AG20443 (cell line): Measurements from ENCODE around the gene HDLBP.

Experiments used
- DNase-seq: peaks from one replicate; pipeline ENCODE4 v3.0.0; 2012; ENCODE audit warnings: low spot score, mixed read lengths

The HDLBP gene, protein sequence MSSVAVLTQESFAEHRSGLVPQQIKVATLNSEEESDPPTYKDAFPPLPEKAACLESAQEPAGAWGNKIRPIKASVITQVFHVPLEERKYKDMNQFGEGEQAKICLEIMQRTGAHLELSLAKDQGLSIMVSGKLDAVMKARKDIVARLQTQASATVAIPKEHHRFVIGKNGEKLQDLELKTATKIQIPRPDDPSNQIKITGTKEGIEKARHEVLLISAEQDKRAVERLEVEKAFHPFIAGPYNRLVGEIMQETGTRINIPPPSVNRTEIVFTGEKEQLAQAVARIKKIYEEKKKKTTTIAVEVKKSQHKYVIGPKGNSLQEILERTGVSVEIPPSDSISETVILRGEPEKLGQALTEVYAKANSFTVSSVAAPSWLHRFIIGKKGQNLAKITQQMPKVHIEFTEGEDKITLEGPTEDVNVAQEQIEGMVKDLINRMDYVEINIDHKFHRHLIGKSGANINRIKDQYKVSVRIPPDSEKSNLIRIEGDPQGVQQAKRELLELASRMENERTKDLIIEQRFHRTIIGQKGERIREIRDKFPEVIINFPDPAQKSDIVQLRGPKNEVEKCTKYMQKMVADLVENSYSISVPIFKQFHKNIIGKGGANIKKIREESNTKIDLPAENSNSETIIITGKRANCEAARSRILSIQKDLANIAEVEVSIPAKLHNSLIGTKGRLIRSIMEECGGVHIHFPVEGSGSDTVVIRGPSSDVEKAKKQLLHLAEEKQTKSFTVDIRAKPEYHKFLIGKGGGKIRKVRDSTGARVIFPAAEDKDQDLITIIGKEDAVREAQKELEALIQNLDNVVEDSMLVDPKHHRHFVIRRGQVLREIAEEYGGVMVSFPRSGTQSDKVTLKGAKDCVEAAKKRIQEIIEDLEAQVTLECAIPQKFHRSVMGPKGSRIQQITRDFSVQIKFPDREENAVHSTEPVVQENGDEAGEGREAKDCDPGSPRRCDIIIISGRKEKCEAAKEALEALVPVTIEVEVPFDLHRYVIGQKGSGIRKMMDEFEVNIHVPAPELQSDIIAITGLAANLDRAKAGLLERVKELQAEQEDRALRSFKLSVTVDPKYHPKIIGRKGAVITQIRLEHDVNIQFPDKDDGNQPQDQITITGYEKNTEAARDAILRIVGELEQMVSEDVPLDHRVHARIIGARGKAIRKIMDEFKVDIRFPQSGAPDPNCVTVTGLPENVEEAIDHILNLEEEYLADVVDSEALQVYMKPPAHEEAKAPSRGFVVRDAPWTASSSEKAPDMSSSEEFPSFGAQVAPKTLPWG (N-terminal part only)

DNA sequence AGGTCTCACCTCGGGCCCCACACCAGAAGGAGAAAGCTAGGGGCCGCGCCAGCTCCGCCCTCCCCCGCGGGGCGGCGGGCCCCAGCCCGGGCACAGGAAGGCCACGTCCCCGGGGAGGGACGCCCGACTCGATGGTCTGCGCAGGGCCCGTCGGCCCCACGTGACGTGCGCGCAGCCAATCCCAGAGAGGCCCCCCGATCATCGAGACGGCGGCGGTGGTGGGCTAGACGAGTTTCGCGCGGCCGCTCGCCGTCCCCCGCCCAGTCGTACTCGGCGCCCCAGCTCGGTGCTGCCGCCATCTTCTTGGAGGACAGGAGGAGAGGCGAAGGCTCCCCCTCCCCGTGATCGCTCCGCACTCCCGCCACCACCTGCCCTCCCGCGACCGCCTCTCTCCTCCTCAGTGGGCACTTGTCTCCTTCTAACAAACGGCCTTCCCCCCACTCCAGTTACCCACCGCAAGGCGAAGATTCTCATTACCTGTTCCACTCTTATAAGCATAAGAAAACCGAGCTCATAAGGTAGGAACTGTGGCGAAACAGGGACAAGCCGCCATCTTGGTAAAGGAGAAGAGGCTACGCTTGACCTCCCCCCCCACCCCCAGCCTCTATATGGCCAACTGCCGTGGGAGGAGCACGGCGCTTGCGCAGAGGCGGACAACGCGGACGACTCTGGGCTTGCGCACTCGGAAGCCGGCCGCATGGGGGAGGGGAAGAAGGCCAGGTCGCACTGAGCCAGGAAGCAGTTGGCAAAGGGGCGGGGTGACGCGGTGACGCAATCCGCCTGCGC lies at the start of gene HDLBP:
HDLBP (minus strand) TSS at position 580 of the 786 bp plus-strand sequence. CDS start 48,803 bp downstream, outside the sequence.
- peak; percentile 99 for DNase-seq

DNA sequence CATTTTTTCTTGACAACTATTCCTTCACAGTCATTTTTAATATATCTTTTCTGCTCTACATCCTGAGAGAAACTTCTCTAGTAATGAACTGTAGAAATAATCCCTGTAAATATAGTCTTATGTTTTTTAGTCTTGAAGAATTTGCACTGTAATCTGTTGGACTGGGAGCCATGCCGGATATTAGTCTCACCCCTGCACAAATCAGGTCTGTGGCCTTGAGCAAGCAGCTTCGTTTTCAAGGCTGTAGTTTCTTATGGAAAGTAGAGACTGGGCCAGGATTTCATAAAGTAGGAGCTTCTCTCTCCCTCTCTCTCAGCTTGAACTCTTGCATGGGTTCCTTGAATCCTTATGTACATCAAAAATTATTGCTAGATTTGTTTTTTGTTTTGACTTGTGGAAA lies 49.3 kb upstream of the HDLBP start:
- DNase-seq = no peak

DNA sequence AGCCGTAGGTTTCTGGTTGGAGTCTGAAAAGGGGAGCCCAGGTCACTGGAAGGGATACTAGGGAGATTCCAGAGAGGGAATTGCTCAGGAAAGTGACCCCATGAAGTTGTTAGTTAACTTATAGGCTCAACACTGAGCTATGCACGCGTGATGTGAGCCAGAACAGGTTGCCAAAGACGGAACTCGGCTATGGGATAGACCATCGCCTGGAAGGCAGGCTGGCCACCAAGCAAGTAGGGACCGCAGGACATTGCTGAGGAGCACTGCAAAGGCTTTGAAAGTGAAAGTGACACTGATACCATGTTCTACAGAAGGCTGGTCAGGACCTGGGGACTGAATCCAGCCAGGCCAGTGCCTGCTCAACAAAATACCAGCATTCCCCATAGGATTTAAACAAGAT lies 48.0 kb upstream of the HDLBP start:
- peak; percentile 37 for DNase-seq

DNA sequence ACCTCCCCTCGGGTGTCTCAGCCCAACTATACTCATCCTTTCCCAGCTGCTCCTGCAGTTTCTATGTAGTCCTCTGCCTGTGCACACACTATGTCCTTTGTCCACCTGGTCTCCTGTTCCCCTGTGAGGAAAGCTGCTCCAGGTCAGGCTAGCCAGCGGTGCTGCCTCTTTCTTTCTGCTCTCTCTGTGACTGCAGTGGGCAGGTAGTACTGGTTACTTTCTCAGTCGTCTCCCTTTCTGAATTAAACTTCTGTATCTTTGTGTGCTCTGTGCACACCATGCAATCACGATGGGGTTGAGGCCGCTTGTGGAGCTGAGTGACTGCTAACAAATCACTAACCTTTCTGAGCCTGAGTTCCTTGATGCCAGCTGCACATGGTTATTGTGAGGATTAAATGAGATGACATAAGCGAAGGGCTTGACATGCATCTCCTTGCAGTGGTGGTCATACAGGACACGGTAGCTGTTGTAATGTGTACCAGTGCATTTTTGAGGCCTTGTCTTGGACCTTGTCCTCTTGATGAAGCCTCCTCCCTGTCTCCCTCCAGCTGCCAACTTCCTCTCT lies 44.1 kb upstream of the HDLBP start:
- no peak for DNase-seq

DNA sequence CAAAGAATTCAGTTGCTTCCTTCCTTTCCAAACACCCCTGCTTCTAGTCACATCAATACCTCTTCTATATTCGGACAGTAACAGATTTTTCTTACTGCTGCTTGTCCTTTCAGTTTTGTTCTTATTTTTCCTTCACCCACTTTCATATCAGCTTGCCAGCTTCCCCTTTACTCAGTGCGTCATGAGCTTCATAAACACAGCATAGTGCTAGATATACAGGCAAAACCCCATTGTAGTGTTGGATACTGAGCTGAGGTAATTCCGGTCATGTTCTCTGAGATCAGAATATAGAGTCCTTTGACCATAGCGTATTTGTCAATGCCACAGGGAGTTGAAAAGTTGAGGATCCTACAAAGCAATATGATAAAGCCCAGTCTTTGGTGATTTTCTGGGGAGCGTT lies 43.0 kb upstream of the HDLBP start:
- DNase-seq = no peak

DNA sequence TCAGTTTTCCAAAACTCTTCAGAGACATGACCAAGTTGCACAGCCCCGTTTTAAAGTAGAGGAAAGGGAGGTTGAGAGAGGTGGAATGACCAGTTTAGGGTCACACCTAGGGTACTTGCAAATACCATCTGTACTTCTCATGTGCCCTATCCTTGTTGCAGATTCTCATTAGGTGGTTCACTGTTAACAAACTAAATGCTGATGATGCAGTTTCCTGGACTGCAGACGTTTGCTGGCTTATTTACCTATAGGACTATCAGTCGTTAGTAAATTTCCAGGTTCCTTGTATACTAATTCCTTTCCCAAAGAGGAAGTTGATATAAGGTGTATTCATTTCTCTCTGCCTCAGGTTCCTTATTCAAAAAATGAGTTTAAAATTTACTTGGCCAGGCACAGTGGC lies 42.1 kb upstream of the HDLBP start:
- DNase-seq = no peak

DNA sequence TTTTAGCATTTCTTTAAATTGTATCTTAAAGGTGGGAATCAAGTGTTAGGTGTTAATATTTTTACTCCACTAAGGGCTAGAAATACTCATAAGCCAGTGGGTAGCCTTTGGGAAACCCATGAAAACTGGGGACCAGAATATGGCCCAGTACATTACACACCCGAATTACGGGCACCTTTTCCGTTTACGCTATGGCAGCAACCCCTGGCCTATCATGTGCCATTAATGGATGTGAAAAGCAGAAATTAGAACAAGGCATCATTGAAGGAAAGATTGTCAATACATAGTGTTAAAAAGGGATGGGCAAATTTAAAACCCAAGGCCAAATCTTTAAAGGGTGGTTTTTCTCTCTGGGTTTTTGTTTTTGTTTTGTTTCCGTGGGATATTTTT lies 41.4 kb upstream of the HDLBP start:
- no peak for DNase-seq

DNA sequence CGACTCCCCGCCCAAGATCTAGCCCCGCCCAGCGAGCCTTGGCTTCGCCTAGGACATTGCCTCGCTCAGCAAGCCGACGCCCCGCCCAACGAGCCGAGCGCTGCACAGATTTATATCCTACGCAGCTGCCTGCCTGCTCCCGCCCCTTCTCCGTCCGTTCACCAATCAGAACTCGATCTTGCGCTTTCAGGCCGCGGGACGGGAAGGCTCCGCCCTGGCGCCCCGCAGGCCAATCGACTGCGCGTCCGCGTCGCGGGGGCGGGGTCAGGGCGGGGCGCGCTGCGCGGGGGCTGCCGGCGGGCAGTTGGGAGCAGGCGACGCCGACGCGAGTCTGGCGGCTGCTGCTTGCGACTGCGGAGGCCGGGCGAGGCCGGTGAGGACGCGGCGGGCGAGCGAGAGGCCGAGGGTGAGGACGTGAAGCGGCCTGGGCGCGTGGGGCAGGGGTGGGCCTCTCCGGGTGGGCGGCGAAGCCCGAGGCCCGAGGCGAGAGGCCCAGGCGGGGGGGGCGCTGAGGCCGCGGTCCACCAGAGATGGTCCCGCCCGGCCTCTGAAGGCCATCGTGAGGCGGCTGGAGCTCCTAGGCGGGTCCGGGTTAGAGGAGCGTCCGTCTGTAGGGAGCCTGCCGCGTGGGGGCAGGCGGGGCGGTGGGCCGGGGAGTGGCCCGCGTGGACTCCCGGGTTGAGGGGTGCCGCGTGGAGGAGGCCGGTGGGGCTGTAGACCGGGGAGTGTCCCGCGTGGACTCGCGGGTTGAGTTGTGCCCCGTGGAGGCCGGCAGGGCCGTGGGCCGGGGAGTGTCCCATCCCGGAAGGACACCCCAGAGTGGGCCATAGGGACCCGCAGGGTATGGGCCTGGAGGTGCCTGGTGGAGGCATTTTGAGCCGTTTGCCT lies 40.8 kb upstream of the HDLBP start, which contains the start of gene FARP2:
FARP2 (plus strand) TSS at position 303 of the 888 bp plus-strand sequence. CDS start 16,823 bp downstream, outside the sequence.
- DNase-seq = peak; percentile 96

DNA sequence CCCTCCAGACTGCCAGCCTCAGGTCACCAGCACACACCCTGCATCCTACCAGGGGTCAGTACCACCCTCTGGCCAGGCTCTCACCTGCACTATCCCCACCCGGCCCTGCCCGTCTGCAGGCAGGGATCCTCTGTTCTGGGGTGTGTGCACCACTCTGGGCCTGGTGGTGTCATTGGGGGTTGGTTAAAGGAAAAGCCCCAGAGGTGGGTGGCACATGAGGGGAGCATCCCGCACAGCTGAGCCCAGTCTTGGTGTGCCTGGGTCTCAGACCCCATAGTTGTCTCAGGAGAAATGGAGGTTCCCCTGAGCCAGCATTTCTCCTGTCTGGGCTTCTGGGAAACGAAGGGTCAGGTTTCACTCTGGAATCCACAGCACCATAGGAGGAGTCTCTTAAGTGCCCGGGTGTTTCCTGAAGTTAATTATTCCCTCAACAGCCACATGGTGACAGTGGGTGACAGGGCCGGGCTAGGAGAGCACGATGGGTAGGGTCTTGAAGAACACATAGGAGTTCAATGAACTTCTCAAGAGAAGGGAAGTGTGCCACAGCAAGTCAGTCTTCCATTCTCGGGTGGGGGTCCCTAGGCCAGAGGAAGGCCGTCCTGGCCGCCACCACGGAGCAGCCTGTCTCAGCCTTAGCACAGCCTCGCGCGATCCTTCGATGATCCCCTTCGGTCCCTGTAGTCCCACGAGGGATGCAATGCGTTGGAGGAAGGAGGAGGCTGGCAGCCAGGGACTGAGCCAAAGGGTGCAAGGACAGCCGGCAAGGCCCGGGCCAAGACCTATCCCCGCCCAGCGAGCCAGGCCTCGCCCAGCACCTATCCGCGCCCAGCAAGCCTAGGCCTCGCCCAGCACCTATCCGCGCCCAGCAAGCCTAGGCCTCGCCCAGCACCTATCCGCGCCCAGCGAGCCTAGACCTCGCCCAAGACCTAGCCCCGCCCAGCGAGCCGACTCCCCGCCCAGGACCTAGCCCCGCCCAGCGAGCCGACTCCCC lies 39.5 kb upstream of the HDLBP start:
- peak; percentile 27 for DNase-seq

DNA sequence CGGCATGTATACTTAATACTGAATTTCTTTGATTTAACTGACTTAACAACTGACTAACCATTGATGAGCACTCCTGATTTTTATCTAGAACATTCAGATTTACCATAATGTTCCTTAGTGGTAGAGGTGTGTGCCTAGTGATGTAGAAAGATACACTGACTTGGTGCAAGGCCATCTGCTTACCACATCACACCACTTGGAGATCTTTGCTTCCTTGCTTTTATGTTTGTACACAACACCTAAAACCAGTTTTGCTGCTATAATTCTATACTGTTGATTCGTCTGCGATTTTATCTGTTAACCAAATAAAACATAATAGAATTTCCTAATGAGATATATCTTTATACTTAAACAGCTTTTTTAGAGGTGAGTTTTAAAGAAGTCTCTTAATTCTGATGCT lies 36.8 kb upstream of the HDLBP start:
- DNase-seq = no peak

DNA sequence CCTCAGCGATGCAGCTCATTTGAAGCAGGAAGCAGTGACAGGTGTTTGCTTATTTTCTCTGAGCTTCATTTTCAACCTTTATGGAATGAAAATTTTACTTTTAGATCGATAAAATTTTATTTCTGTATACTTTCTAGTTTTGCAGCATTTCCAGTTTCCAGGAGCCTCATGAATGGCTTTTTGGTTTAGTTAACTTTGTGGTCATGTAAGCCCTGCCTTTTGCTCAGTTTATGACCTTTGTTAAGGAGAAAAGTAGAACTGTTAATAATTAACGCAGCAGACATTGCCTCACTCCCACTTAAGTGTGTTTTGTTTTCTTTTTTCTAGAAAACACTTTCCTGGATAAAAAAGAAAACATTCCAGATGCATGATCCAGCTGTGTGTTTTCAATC lies 36.2 kb upstream of the HDLBP start:
- DNase-seq = no peak

DNA sequence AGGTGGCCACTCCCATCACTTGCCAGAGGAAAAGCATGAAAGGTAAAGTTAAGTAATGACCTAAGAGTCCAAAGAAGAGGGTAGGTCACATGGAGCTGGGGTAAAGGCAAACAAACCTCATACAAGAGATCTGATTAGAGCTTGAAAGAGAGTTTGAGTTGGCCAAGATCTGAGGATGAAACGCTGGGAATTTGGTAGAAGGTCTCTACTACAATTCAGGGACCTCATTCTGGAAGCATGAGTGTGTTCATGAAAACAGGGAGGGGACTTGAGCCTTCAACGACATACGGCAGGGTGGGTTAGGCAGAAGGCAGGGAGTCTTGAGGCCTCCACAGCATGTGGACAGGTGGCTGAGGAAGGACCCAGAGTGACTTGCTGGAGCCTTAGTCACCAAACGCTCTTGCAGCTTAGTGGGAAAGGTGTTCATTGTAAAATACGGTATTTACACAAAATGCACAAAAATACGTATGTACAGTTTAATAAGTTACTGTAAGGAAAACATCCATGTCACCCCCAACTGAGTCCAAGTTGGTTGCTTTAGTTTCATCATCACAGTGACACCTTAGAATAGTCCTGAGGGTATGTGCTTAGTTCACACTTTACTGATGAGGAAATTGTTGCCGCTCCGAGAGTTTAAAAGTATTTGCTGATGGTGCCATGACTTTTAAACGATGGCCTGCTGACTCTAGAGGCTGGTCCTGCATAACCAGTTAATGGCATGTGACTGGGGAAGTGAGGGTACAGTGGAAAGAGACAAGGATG lies 35.6 kb upstream of the HDLBP start:
- no peak for DNase-seq

DNA sequence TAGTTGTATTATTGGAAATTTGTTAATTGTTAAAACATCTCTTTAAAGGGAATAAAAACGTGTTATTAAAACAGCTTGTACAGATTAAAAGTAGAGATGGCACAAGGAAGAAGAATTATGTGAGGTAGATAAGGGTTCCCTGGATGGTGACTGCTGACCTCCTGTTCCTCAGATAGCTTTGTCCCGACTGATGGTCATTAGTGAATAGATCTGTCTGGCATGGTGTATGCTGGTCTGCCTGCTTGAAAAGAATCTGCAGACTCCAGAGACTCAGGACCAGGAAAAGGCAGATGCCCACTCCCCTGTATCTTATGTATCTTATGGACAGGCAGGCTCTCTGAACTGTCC lies 35.0 kb upstream of the HDLBP start:
- no peak for DNase-seq

DNA sequence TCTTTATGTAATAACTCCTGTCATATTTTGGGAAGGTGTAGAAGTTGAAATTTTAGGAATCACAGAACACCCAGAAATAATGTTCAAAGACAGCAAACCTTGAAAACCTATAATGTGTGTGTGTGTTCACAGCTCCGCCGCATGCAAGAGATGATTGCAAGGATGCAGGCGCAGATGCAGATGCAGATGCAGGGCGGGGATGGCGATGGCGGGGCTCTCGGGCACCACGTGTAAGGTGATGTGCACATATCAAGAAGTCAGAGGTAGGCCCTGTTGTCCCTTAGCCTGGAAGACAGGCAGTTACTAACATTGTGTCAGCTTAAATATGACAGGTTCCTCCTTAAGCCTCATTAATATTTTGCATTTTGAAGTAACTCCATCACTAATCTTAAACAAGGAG lies 34.5 kb upstream of the HDLBP start:
- DNase-seq = no peak

DNA sequence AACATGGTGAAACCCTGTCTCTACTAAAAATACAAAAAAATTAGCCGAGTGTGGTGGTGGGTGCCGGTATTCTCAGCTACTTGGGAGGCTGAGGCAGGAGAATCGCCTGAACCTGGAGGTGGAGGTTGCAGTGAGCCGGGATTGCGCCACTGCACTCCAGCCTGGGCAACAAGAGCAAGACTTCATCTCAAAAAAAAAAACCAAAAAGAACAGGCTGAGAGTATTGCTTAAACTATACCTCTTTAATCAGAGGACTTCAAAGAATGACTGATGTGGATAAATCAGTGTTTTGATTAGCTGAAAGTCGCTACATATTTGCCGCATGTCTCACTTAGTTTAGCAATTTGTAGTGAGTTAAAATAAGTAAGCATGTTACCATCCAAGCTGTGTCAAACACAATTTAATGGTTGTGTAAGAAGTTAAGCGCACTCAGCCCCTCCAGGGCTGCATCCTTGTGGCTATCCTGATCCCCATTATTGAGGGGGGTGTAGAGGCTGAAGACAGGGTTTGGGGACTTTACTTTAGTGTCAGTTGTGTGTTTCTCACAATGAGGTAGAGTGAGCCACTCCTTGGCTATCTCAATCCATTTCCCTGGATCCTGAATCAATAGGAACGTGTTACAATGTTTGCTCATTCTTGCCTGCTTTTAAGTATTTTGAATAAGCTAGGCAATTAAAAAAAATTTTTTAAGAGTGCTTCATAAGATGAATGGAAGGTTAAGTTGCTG lies 29.6 kb upstream of the HDLBP start:
- no peak for DNase-seq

DNA sequence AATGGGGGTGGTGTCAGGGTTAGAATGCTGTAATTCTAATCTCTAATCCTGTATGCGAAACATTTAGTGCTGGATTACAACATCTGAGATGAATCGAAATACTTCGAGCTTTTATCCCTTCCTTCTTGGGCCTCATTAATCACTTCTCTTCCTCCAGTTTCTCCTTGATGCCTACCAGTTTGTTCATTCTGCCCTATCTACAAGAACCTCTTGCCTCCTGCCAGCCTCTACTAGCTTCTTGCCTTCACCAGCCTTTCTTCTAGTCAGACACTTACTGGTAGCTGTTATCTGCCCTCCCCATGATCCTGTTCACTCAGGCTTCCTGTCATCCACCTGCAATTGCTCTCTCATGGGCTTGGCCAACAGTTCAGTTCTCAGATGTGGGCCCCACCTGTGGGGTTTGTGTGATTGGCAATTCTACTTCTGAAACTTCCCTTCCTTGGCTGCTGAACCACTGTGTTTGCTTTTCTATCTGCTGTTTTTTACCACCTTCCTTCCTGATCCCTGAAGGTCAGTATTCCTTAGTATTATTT lies 25.2 kb upstream of the HDLBP start:
- no peak for DNase-seq
